Adrenal gland (tissue), 12 donors: ENCODE measurements around the gene FMN2. TPM values are rescaled to one million over a fixed set of nuclear protein-coding genes. Genes with fewer than 3 reads are reported as not detected.

ENCODE experiments used
- DNase-seq, 7 donors: peaks; one replicate each; pipeline ENCODE4 v3.0.0-alpha.2; 2019 to 2020
- H3K27ac ChIP-seq, 5 donors: fragments of 200-600 bp; sonication (generic) in 4 of 5; 1 replicate in 3 of 5; 2 replicates in 2 of 5; pipeline versions ENCODE4 v1.5.1 to v1.8.0; 2016 to 2020; ENCODE audit warnings: mild to moderate bottlenecking in 1 of 5
- H3K27me3 ChIP-seq: fragments of 200-600 bp; 2 replicates; pipeline ENCODE4 v1.8.0; 2021
- H3K36me3 ChIP-seq, 2 donors: fragments of 200-600 bp; replicated peaks in 1 of 2; 1 replicate in 1 of 2; 2 replicates in 1 of 2; pipeline versions ENCODE4 v1.5.1 to v1.8.0; 2018 to 2022
- H3K4me1 ChIP-seq, 2 donors: fragments of 200-600 bp; replicated peaks in 1 of 2; 1 replicate in 1 of 2; 2 replicates in 1 of 2; pipeline versions ENCODE4 v1.5.1 to v1.8.0; 2018 to 2021
- H3K4me3 ChIP-seq, 4 donors: fragments of 200-600 bp; sonication (generic) in 3 of 4; one replicate each; pipeline ENCODE4 v1.5.1; 2016 to 2018
- H3K9me3 ChIP-seq, 3 donors: fragments of 200-600 bp; sonication (generic) in 1 of 3; replicated peaks in 1 of 3; 1 replicate in 2 of 3; 2 replicates in 1 of 3; pipeline versions ENCODE4 v1.5.1 to v1.8.0; 2016 to 2021
- POLR2A ChIP-seq, 2 donors: fragments of 450-650 bp; IDR thresholded peaks; one replicate each; pipeline ENCODE4 v1.6.1; 2017; ENCODE audit warnings: antibody characterized with exemption in 2 of 2, mild to moderate bottlenecking in 2 of 2, moderate library complexity in 1 of 2
- WGBS, 4 donors: extraction: QIAGEN DNeasy Blood & Tissue Kit in 2 of 4; methylation state at CpG; one replicate each; pipeline versions ENCODE4 v1.1.5 to v1.1.7; 2013 to 2017; 5-methylcytosine and 5-hydroxymethylcytosine counted together
- intact Hi-C, 2 donors: fragments of 100-400 bp; cut with DNase I; formaldehyde crosslinking; loops; one replicate each; pipeline versions ENCODE4 v1.14.1 to v1.15.0; 2022 to 2023
- polyA plus RNA-seq, 3 donors: library from polyadenylated mRNA; stranded (reverse); fragments of 200-250 nt in 2 of 3; fragments of 350-450 nt in 1 of 3; fragmentation: Illumina TruSeq in 1 of 3; extraction: RNeasy Lipid Tissue Mini Kit (QIAGEN cat#74804) in 1 of 3; gene quantifications; one replicate each; pipeline ENCODE4 v1.2.3, GENCODE V29; 2013 to 2014
- total RNA-seq, 9 donors: library from RNA; depleted of rRNA in 4 of 9; stranded (reverse); fragments of >200 nt in 4 of 9; fragments of 120-200 nt in 1 of 9; fragmentation: NEBNext Ultra II Directional in 1 of 9; extraction: Animal tissue kit (Norgen Biotek cat#: 25700) in 1 of 9; gene quantifications; one replicate each; pipeline versions ENCODE4 v1.1.0 to v1.2.4, GENCODE V29; 2013 to 2023
- TF ChIP-seq, protein P1 (sequence below), 6 experiments: fragments of 450-650 bp in 4 of 6; fragments of 200-600 bp in 2 of 6; sonication (generic) in 1 of 6; IDR thresholded peaks; 1 replicate in 5 of 6; 2 replicates in 1 of 6; pipeline versions ENCODE4 v1.5.1 to v1.8.0; 2016 to 2021; ENCODE audit warnings: antibody characterized with exemption in 6 of 6, mild to moderate bottlenecking in 2 of 6, moderate library complexity in 1 of 6
- donor health status: healthy with polysubstance abuse.
- donor health status: Bipolar disorder and iron deficiency.
- donor health status: DM: yes; HTN: yes; CAD: no.
- donor health status: DM: no; HTN: no; CAD: no.
- donor health status: DM: no; HTN: no; CAD: no.
- donor health status: DM: yes; HTN: yes; CAD: no.

FMN2 gene
- total and polyA plus RNA-seq, 12 donors = 0.69 to 9.8 (median 3.1) TPM

DNA sequence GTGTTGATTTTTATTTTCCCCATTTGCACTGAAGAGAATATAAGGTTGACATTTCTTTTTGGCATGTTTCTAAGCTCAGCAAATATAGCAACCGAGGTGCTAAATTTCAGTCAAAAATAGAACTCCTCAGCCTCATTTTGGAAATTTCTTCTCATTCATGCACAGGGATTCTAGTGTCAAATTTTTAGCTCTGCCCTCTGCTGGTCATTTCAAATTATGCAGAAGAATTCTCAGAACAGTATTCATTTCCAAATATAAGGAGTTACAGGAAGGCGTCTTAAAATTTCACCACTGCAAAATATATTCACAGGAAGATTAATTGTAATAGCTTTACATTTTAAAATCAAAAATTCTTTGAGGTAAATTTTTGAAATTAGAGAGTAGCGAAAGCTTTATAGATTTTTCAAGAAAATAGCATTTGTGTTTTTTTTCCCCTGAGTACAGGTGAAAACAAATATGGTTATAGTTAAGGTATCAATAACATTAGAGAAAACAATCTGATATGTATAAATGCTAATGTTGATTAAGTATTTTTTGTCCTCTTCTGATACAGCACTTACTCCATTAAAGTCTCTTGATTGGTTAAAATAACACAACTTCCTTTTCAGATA, 57.9 kb downstream of the FMN2 start:
- TF ChIP-seq POLR2A (IDR thresholded peaks at IDR 0.05) = no peak
- TF ChIP-seq, protein P1, sequence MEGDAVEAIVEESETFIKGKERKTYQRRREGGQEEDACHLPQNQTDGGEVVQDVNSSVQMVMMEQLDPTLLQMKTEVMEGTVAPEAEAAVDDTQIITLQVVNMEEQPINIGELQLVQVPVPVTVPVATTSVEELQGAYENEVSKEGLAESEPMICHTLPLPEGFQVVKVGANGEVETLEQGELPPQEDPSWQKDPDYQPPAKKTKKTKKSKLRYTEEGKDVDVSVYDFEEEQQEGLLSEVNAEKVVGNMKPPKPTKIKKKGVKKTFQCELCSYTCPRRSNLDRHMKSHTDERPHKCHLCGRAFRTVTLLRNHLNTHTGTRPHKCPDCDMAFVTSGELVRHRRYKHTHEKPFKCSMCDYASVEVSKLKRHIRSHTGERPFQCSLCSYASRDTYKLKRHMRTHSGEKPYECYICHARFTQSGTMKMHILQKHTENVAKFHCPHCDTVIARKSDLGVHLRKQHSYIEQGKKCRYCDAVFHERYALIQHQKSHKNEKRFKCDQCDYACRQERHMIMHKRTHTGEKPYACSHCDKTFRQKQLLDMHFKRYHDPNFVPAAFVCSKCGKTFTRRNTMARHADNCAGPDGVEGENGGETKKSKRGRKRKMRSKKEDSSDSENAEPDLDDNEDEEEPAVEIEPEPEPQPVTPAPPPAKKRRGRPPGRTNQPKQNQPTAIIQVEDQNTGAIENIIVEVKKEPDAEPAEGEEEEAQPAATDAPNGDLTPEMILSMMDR (IDR thresholded peaks at IDR 0.05) = peak in 5 of 6 experiments; percentile 25 to 74 (median 58)
- WGBS, 4 donors = 34 to 40% (median 36%) methylated on average over 3 of the region's 3 CpGs

DNA sequence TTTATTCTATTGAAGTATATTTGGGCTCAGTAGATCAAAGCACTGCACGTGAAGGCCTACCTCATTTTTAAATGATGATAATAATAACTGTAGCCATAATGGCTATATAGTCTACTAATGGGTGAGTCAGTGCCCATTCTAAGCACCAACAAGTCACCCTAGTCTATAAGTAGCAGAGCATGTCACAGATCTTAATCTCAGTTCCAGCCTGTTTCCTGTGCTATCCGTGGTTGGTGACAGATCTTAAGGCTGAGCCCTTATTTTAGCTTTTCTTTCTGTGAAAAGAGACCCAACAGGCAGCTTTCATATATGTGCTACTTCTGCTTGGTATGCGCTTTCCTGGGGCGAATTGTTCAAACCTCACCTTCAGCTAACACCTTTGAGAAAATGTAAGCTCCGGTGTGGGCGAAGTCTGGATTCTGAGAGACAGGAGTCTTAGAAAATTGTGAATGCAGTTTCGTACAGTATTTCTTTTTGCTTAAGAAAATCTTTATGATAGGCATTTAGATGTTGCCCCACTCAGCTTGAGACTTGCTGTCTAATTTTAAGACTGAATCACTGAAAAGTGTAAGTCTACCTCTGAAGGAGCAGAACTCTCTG, 59.6 kb downstream of the FMN2 start:
- Histone ChIP-seq H3K27me3 (no peaks in the 10 kb centered on the region), H3K4me1 (no peaks in the 10 kb centered on the region), H3K9me3 (no peaks in the 10 kb centered on the region), H3K36me3 (no peaks in the 10 kb centered on the region), H3K27ac (no peak overlapping the region), H3K4me3 (no peak overlapping the region)
- no peak for DNase-seq
- TF ChIP-seq POLR2A (IDR thresholded peaks at IDR 0.05) = no peak
- TF ChIP-seq, protein P1 (IDR thresholded peaks at IDR 0.05) = no peak
- intact Hi-C loops = loop anchor here in 1 of 2 donors (10.0 kb wide), 1 partner anchor 126 kb away; no protein-coding TSS in a partner anchor
- 75 to 89% (median 81%) methylated on average over 7 of the region's 7 CpGs for WGBS, 4 donors

More for the DNA sequence above, 57.9 kb downstream of the FMN2 start:
- Histone ChIP-seq H3K27me3 (no peaks in the 10 kb centered on the region), H3K4me3 (no peak overlapping the region), H3K27ac (no peak overlapping the region), H3K36me3 (no peaks in the 10 kb centered on the region), H3K4me1 (no peaks in the 10 kb centered on the region), H3K9me3 (no peaks in the 10 kb centered on the region)
- intact Hi-C loops = loop anchor here (5.0 to 10.0 kb wide), 2 partner anchors 122 to 125 kb away; no protein-coding TSS in a partner anchor
- no peak for DNase-seq

DNA sequence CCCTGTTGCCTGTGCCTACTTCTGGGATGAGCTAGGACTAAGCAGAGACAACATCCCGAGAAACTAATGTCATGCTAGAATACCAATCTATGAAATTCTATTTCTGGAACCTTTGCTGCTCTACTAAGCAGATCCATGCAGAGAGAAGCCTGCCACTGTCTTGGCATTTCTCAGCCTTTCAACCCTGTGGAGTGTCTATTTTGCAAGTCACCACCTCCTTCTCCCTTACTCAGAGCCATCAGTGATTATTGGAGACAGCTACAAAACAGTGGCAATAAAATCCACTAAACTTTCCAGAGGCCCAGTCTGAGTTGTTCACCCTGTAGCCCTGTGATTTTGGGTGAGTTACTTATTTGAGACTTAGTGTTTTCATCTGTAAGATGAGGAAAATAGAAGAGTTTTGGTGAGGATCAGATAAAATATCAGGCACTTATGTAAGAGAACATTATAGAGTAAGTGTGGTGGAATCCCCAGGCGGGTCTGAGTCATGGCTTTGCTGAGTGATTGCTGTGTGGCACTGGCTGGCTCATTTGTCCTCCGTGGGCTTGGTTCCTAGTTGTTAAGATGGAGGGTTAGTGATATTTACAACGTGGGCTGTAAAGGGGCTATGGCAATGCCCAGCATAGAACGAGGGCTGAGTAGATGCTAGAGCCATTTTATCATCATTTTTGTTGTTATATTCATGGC, 61.1 kb downstream of the FMN2 start:
- no peaks in the 10 kb centered on the region for H3K4me1 ChIP-seq
- H3K27ac ChIP-seq = no peak overlapping the region
- H3K27me3 ChIP-seq = no peaks in the 10 kb centered on the region
- no peaks in the 10 kb centered on the region for H3K36me3 ChIP-seq
- H3K9me3 ChIP-seq = no peaks in the 10 kb centered on the region
- no peak overlapping the region for H3K4me3 ChIP-seq
- 69 to 87% (median 72%) methylated on average over 5 of the region's 5 CpGs for WGBS, 4 donors
- intact Hi-C loops = loop anchor here in 1 of 2 donors (10.0 kb wide), 1 partner anchor 128 kb away; no protein-coding TSS in a partner anchor
- DNase-seq = peak in 2 of 7 donors; percentile 10 to 28
- TF ChIP-seq, protein P1 (IDR thresholded peaks at IDR 0.05) = no peak
- no peak for TF ChIP-seq POLR2A (IDR thresholded peaks at IDR 0.05)

DNA sequence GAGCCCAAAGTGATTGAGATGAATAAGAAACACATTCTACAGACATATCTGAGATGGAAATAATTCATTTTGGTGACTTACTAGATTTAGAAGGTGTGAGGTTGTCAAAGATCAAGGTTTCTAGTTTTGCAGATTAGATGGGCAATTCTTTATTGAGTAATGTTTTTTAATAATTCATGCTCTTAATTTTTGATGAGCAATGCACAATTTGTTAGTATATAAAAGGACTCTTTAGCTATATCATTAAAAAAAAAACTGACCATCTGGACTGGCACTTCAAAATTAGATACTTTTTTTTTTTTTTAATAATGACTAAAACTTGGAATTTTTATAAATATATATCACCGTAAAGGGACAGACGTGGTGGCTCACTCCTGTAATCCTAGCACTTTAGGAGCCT, 63.9 kb downstream of the FMN2 start:
- no peaks in the 10 kb centered on the region for H3K4me1 ChIP-seq
- intact Hi-C loops = loop anchor here in 1 of 2 donors (10.0 kb wide), 1 partner anchor 131 kb away; no protein-coding TSS in a partner anchor
- H3K27me3 ChIP-seq = no peaks in the 10 kb centered on the region
- 85 to 98% (median 91%) methylated on average over 2 of the region's 2 CpGs for WGBS, 4 donors
- H3K9me3 ChIP-seq = no peaks in the 10 kb centered on the region
- no peak overlapping the region for H3K4me3 ChIP-seq
- TF ChIP-seq, protein P1 (IDR thresholded peaks at IDR 0.05) = no peak
- no peak for TF ChIP-seq POLR2A (IDR thresholded peaks at IDR 0.05)
- no peaks in the 10 kb centered on the region for H3K36me3 ChIP-seq
- DNase-seq = no peak
- H3K27ac ChIP-seq = no peak overlapping the region
